Measurements from ENCODE around the gene ARHGEF2.

Gene ARHGEF2

DNA sequence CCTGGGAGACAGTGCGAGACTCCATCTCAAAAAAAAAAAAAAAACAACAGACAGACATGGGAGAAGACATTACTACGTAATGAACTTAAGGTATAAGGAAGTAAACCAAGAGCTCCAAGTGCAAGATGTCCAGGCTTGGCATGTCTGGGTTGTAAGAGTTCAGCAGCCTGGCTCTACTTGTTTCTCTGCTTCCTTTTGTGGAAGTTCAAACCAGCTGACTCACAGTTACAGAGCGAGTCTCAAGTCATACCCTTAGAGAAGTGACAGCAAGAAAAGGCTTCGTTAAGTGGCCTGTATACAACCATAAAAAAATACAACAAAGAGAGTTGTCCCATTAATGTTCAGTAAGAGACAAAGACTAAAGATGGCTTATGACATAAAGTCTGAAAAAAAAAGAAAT is 68.5 kb downstream of the ARHGEF2 start:
- no peak for DNase-seq

GRCh38 chr1:155904261-155904660 is 74.1 kb downstream of the ARHGEF2 start:
- no peak for DNase-seq

DNA sequence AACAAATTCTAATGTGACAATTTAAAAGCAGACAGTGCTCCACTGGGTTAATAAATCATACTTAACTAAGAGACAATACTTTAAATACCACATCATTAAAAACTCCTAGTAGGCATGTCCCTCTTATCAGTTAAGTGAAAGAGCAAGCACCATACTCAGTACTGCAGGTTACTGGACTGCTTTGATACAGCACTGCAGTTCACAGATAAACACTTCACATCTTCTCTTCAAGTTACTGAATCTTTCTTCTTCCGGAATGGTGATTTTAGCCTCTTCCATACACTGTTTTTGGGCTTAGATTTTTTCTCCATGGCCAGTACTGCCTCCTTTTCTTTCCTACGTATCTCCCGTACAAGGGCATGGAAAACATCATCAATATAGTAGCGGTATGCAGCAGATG is 78.2 kb downstream of the ARHGEF2 start:
- DNase-seq: no peak

- DNase-seq: no peak
Measured at GRCh38 chr1:155899683-155900082, 78.7 kb downstream of the ARHGEF2 start.

- no peak for DNase-seq
Measured at GRCh38 chr1:155898888-155899287, 79.5 kb downstream of the ARHGEF2 start.

DNA sequence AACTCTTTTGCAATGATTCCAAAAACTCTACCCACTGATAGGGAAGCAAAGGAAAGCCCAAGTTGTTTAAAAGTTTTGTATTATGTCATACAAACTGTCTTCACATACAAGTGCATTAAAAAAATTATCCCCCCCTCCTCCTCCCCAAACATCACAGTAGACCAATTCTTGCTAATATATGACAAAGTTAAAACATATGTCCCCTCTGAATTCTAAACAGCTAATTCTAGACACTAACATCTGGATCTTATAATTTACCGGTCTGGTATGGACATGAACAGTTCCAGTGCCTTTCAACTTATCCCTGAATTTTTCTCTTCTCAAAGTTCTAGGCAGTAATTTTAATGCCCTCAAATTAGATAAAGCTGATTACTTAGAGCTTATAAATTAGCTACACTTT is 80.6 kb downstream of the ARHGEF2 start:
- no peak for DNase-seq
